Activated CD4-positive, alpha-beta T cell treated with anti-CD3 and anti-CD28 coated beads, Interleukin-2, amount 10 ng/mL, durations not matched to agents 24 days and 14 days (primary cell): ENCODE results near the gene LIPI. TPM values are rescaled to one million over a fixed set of nuclear protein-coding genes. Genes with fewer than 3 reads are reported as not detected.
"Not testable (repeated sequence)": the region's sequence is repeated elsewhere in the genome, so short reads cannot be mapped to it uniquely, and the experiment has no call there.

Experiments used
- DNase-seq: peaks from one replicate; pipeline ENCODE4 v3.0.0; 2022
- H3K27ac Mint-ChIP-seq: one replicate; pipeline ENCODE4 v1.8.0; 2022; ENCODE audit warnings: mild to moderate bottlenecking, mixed read lengths
- H3K27me3 Mint-ChIP-seq: one replicate; pipeline ENCODE4 v1.8.0; 2022; ENCODE audit warnings: mixed read lengths
- H3K36me3 Mint-ChIP-seq: one replicate; pipeline ENCODE4 v1.8.0; 2022; ENCODE audit warnings: low read depth, mild to moderate bottlenecking, mixed read lengths
- H3K4me1 Mint-ChIP-seq: one replicate; pipeline ENCODE4 v1.8.0; 2021; ENCODE audit warnings: mixed read lengths
- H3K4me3 Mint-ChIP-seq: one replicate; pipeline ENCODE4 v1.8.0; 2022; ENCODE audit warnings: mild to moderate bottlenecking, moderate library complexity, mixed read lengths
- H3K9me3 Mint-ChIP-seq: one replicate; pipeline ENCODE4 v1.8.0; 2021; ENCODE audit warnings: mixed read lengths
- intact Hi-C: fragments of 100-400 bp; cut with micrococcal nuclease; formaldehyde crosslinking; loops from one replicate; pipeline ENCODE4 v1.15.1; 2023
- total RNA-seq: library from RNA; stranded (reverse); gene quantifications from 2 replicates; pipeline ENCODE4 v1.2.3, GENCODE V29; 2022

The LIPI gene
- total RNA-seq, 1 donor from 2014 or later = not detected

DNA sequence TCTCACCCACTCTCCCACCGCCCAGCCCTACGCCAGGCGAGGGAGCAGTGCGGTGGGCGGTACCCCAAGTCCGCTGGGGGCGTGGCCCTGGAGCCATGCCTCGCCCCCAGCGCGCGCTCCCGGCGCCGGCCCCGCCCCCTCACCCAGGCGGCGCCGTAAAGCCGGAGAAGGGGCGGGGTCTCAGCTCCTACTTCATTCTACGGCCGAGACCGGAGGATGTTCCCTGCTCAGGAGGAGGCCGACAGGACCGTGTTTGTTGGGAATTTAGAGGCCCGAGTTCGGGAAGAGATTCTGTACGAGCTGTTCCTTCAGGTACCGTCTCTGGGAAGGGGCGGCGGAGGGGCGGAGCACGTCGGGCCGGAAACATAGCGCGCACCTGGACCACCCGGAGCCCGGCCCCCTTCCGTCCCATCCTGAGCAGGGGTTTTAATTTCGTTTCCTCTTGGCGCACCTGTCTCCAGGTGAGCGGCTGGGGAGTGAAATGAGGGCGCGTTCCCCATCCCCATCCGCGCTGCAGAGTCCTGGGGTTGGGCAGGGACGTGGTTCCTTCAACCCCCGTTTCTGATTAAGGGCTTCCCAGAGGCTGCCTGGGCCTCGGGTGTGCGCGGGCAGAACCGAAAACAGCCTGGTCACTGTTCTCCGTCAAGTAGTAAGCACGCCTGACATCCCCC is 5.4 kb upstream of the LIPI start, which contains the start of gene RBM11:
TSS of gene RBM11 (plus strand) at position 187 of the 671 bp plus-strand sequence. CDS start at position 217, 30 bp downstream.
- Mint-ChIP-seq H3K27me3 (peaks cover 21% of the 10 kb centered on the region), H3K4me3 (peak within 1 kb of the TSS; percentile 84), H3K9me3 (no peaks in the 10 kb centered on the region), H3K36me3 (no peaks in the 10 kb centered on the region), H3K4me1 (peaks cover 4% of the 10 kb centered on the region), H3K27ac (no peak within 1 kb of the TSS)
- intact Hi-C loops = loop anchor here (1.0 kb wide), 1 partner anchor 167 kb away; the partner anchor contains the start of gene HSPA13
- DNase-seq = peak; percentile 91

DNA sequence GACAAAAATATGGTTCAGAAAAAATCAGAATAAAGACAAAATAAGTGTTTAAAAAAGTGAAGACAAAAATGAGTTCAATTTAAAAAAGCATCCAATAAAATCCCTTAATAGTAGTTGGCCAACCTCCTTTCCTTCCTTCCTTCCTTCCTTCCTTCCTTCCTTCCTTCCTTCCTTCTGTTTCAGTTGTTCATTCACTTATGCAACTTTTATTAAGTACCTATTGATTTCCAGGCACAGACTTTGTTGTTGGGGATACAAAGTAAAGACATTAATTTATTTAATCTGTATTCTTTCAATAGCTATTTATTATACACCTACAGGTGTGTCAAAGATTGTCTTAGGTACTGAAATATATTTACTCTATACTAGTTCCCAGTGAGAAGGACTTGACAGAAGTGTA is 2.4 kb upstream of the LIPI start:
- Mint-ChIP-seq H3K27ac (no peak overlapping the region), H3K4me1 (peaks cover 4% of the 10 kb centered on the region), H3K9me3 (no peaks in the 10 kb centered on the region), H3K27me3 (peaks cover 25% of the 10 kb centered on the region), H3K4me3 (no peak overlapping the region), H3K36me3 (no peaks in the 10 kb centered on the region)
- DNase-seq = no peak
- intact Hi-C loops = no loop called here

GRCh38 chr21:14206222-14206621 is 4.5 kb downstream of the LIPI start:
- DNase-seq = no peak
- H3K4me1 Mint-ChIP-seq = no peaks in the 10 kb centered on the region
- intact Hi-C loops = no loop called here

DNA sequence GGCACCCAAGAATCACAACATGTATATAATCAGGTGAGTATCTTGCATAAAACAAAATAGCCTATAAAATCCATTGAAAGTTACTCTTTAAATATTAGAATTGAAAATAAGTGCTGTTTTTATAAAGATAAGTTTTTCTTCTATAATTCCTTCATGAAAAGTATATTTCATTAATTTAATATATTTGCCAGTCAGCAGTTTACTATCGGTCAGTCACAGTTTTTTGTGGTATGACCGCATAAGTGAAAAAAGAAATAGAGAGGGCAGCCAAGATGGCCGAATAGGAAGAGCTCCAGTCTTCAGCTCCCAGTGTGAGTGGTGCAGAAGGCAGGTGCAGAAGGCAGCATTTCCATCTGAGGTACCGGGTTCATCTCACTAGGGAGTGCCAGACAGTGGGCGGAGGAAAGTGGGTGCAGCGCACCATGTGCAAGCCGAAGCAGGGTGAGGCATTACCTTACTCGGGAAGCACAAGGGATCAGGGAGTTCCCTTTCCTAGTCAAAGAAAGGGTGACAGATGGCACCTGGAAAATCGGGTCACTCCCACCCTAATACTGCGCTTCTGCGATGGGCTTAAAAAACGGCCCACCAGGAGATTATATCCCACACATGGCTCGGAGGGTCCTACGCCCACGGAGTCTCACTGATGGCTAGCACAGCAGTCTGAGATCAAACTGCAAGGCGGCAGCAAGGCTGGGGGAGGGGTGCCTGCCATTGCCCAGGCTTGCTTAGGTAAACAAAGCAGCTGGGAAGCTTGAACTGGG is 44.1 kb downstream of the LIPI start:
- H3K27ac Mint-ChIP-seq, H3K4me1 Mint-ChIP-seq, H3K4me3 Mint-ChIP-seq, intact Hi-C loops, DNase-seq, H3K27me3 Mint-ChIP-seq, H3K36me3 Mint-ChIP-seq, H3K9me3 Mint-ChIP-seq: not testable (repeated sequence)

More at GRCh38 chr21:14206222-14206621, 4.5 kb downstream of the LIPI start:
- Mint-ChIP-seq H3K9me3 (no peaks in the 10 kb centered on the region), H3K27ac (no peak overlapping the region), H3K4me3 (no peak overlapping the region), H3K27me3 (peaks cover 14% of the 10 kb centered on the region), H3K36me3 (no peaks in the 10 kb centered on the region)

- DNase-seq = no peak
- no peaks in the 10 kb centered on the region for H3K4me1 Mint-ChIP-seq
- intact Hi-C loops = no loop called here
- H3K36me3 Mint-ChIP-seq = no peaks in the 10 kb centered on the region
- no peak overlapping the region for H3K4me3 Mint-ChIP-seq
- no peaks in the 10 kb centered on the region for H3K27me3 Mint-ChIP-seq
- no peak overlapping the region for H3K27ac Mint-ChIP-seq
- H3K9me3 Mint-ChIP-seq = no peaks in the 10 kb centered on the region
These were observed 66.8 kb downstream of the LIPI start for GRCh38 chr21:14143999-14144398.

DNA sequence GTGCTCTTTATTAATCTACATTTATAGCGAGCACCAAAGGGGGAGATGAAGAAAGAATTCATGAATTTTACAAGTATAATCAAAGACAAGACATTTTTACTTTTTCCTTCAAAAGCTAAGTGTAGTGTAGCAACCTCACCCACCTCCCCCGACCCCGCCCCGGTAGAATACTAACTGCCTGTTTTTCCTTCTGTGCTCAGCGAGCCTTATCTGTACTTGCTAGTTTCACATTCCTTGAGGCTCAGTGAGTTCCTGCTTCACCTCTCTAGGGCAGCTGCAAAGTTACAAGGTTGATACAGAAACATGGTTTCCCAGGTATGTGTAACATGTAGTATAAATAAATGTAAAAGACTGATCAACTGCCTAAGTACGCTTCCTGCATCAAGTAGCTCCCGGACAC is 86.5 kb downstream of the LIPI start:
- H3K27ac Mint-ChIP-seq = no peak overlapping the region
- no peaks in the 10 kb centered on the region for H3K36me3 Mint-ChIP-seq
- DNase-seq = no peak
- H3K4me3 Mint-ChIP-seq = no peak overlapping the region
- peaks cover 7% of the 10 kb centered on the region for H3K4me1 Mint-ChIP-seq
- intact Hi-C loops = no loop called here
- no peaks in the 10 kb centered on the region for H3K27me3 Mint-ChIP-seq
- no peaks in the 10 kb centered on the region for H3K9me3 Mint-ChIP-seq

DNA sequence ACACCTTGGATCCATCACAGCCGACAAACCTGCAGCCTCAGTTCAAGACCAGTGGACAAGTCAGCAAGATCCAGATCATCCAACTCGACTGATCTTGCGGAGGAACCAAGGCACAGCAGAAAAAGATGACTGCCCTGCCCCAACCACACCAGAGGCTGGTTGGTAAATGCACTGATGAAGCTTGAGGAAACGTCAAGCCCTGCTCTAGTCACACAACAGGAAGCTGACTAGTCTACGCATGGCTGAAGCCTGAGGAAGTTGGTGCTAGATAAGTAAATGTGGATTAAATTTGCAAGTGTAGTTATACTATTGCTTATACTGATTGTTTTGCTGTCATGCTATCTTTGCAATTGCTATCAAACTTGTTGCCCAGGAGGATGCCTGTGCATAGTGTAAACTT is 89.0 kb downstream of the LIPI start:
- no peak overlapping the region for H3K4me3 Mint-ChIP-seq
- no peaks in the 10 kb centered on the region for H3K27me3 Mint-ChIP-seq
- no peak for DNase-seq
- H3K36me3 Mint-ChIP-seq = no peaks in the 10 kb centered on the region
- no peaks in the 10 kb centered on the region for H3K9me3 Mint-ChIP-seq
- intact Hi-C loops = no loop called here
- no peak overlapping the region for H3K27ac Mint-ChIP-seq
- H3K4me1 Mint-ChIP-seq = peaks cover 7% of the 10 kb centered on the region

DNA sequence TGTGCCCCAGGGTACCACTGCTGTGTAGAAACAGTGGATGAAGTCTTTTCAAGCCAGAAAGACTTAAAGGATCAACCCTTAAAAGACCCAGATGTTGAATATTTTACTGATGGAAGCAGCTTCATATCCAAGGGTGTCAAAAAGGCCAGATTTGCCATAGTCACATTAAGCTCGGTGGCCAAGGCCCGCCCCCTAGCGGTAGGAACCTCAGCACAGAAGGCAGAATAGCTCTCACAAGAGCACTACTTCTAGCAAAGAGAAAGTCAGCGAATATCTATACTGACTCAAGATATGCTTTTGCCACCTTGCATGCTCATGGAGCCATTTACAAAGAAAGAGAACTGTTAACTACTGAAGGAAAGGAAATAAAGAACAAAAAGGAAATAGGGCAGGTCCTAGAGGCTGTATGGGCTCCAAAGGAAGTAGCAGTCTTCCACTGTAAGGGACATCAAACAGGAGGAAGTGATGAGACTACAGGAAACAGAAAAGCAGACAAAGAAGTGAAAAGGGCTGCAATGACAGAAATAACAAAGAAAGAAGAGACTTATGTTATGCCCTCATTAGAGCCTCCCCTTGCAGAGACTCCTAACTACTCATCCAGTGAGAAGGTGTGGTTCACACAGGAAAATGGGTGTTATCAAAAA is 90.5 kb downstream of the LIPI start:
- H3K36me3 Mint-ChIP-seq = no peaks in the 10 kb centered on the region
- intact Hi-C loops = no loop called here
- no peaks in the 10 kb centered on the region for H3K9me3 Mint-ChIP-seq
- H3K27me3 Mint-ChIP-seq = no peaks in the 10 kb centered on the region
- peaks cover 14% of the 10 kb centered on the region for H3K4me1 Mint-ChIP-seq
- no peak overlapping the region for H3K4me3 Mint-ChIP-seq
- peak; percentile 83 for DNase-seq
- no peak overlapping the region for H3K27ac Mint-ChIP-seq

DNA sequence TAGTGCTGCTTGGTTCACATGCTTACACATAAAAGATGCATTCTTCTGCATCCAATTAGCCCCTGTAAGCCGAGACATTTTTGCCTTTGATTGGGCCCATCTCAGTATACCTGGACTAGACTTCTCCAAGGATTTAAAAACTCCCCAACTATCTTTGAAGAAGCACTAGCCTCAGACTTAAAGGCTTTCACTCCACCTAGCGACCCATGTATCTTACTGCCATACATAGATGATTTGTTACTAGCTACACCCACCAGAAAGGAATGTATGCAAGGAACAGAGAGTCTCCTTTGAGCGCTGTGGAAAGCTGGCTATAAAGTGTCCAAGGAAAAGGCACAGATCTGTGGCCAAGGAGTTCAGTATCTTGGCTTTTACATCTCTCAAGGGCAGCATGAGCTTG is 91.7 kb downstream of the LIPI start:
- DNase-seq = no peak
- peaks cover 14% of the 10 kb centered on the region for H3K4me1 Mint-ChIP-seq
- no peak overlapping the region for H3K27ac Mint-ChIP-seq
- no peaks in the 10 kb centered on the region for H3K9me3 Mint-ChIP-seq
- intact Hi-C loops = no loop called here
- no peak overlapping the region for H3K4me3 Mint-ChIP-seq
- no peaks in the 10 kb centered on the region for H3K36me3 Mint-ChIP-seq
- H3K27me3 Mint-ChIP-seq = no peaks in the 10 kb centered on the region

- peaks cover 3% of the 10 kb centered on the region for H3K36me3 Mint-ChIP-seq
- H3K4me1 Mint-ChIP-seq = peaks cover 14% of the 10 kb centered on the region
- DNase-seq = peak; percentile 53
- H3K4me3 Mint-ChIP-seq = no peak overlapping the region
- no peaks in the 10 kb centered on the region for H3K27me3 Mint-ChIP-seq
- intact Hi-C loops = no loop called here
- no peaks in the 10 kb centered on the region for H3K9me3 Mint-ChIP-seq
- H3K27ac Mint-ChIP-seq = peak overlapping the region; percentile 10
These were observed 94.7 kb downstream of the LIPI start for GRCh38 chr21:14116080-14116481.

DNA sequence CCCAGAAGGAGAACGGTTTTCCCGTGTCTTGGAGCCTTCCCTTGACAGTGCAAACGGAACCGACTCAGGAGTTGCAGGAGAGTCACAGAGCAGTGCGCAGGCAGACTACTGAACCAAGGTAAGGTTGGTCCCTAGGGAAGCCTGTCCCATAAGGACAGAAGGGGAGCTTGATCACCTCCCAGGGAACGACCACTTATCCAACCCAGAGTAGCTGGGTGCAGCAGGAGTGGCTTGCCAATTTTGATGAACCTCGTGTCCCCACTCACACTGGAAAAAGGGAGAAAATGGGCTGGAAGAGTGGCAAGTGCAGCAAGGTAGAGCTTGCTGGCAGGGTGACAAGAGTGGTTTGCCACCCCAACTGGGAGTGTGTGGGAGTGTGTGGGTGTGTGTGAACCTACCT is 95.1 kb downstream of the LIPI start:
- peaks cover 3% of the 10 kb centered on the region for H3K36me3 Mint-ChIP-seq
- peaks cover 14% of the 10 kb centered on the region for H3K4me1 Mint-ChIP-seq
- H3K4me3 Mint-ChIP-seq = no peak overlapping the region
- peak; percentile 49 for DNase-seq
- H3K9me3 Mint-ChIP-seq = no peaks in the 10 kb centered on the region
- H3K27me3 Mint-ChIP-seq = no peaks in the 10 kb centered on the region
- intact Hi-C loops = no loop called here
- no peak overlapping the region for H3K27ac Mint-ChIP-seq

- DNase-seq = no peak
- Mint-ChIP-seq H3K4me1 (peaks cover 7% of the 10 kb centered on the region), H3K27ac (no peak overlapping the region)
These were observed 96.5 kb downstream of the LIPI start for GRCh38 chr21:14114251-14114650.

DNA sequence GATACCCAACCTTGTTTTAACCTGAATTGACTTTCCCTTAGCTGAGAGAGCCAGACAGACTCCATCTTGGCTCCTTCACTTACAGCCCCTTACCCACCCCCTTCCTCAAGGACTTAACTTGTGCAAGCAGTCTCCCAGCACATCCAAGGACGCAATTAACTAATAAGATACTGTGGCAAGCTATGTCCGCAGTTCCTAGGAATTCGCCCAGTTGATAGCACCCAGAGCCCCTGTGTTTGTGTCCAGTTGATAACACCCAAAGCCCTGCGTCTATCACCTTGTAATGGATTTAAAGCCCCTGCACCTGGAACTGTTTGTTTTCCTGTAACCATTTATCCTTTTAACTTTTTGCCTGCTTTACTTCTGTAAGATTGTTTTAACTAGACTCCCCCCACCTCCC is 106.2 kb downstream of the LIPI start:
- H3K27me3 Mint-ChIP-seq, H3K4me1 Mint-ChIP-seq, H3K27ac Mint-ChIP-seq, H3K9me3 Mint-ChIP-seq, H3K36me3 Mint-ChIP-seq, DNase-seq, H3K4me3 Mint-ChIP-seq, intact Hi-C loops: not testable (repeated sequence)

More at GRCh38 chr21:14114251-14114650, 96.5 kb downstream of the LIPI start:
- H3K27me3 Mint-ChIP-seq = no peaks in the 10 kb centered on the region
- peaks cover 3% of the 10 kb centered on the region for H3K36me3 Mint-ChIP-seq
- intact Hi-C loops = no loop called here
- no peak overlapping the region for H3K4me3 Mint-ChIP-seq
- H3K9me3 Mint-ChIP-seq = no peaks in the 10 kb centered on the region

DNA sequence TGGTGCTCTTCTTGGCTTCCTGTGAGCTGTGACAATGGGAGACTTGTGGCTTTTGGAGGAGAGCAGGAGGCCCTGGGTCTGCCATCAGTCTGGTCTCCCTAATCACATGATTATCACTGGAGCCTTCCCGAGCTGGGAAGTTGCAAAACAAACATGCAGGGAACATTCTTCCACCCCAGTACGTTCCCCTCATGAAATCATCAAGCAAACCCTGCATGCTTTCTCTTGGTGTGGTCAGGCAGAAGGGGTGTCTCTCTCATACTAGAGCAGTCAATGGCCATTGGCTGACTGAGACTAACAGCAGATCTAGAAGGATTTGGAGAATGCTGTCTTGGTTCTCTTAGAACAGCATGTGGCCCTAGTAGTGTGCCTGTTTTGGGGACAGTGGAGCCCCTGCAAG is 111.2 kb downstream of the LIPI start:
- peaks cover 6% of the 10 kb centered on the region for H3K36me3 Mint-ChIP-seq
- H3K4me1 Mint-ChIP-seq = no peaks in the 10 kb centered on the region
- peaks cover 7% of the 10 kb centered on the region for H3K9me3 Mint-ChIP-seq
- H3K27ac Mint-ChIP-seq = no peak overlapping the region
- intact Hi-C loops = no loop called here
- no peak for DNase-seq
- H3K4me3 Mint-ChIP-seq = no peak overlapping the region
- no peaks in the 10 kb centered on the region for H3K27me3 Mint-ChIP-seq
